Mesenchymal stem cell (in vitro differentiated cells and primary cell): ENCODE results near the gene EBLN2.

Experiments used
- DNase-seq: peaks from one replicate; pipeline ENCODE4 v3.0.0-alpha.2; 2013
- H2AFZ ChIP-seq: one replicate; pipeline ENCODE4 v1.6.1; 2013; ENCODE audit warnings: low read depth, mild to moderate bottlenecking, control low read depth, inconsistent platforms, low read length, moderate library complexity
- H2AK5ac ChIP-seq: 2 replicates; pipeline ENCODE4 v1.6.1; 2013; ENCODE audit warnings: low read length, moderate library complexity, mild to moderate bottlenecking, inconsistent platforms; ENCODE audit not compliant: severe bottlenecking
- H2BK120ac ChIP-seq: one replicate; pipeline ENCODE4 v1.6.1; 2013; ENCODE audit warnings: low read depth, mild to moderate bottlenecking, inconsistent platforms, low read length, moderate library complexity
- H2BK12ac ChIP-seq, 2 experiments: one replicate each; pipeline ENCODE4 v1.6.1; 2013; ENCODE audit warnings: inconsistent platforms in 2 of 2, low read length in 2 of 2, mild to moderate bottlenecking in 2 of 2, moderate library complexity in 2 of 2, control low read depth in 1 of 2
- H2BK15ac ChIP-seq: one replicate; pipeline ENCODE4 v1.6.1; 2013; ENCODE audit warnings: mild to moderate bottlenecking, low read depth, inconsistent platforms; ENCODE audit not compliant: poor library complexity, severe bottlenecking
- H2BK5ac ChIP-seq: 2 replicates; pipeline ENCODE4 v1.6.1; 2013; ENCODE audit warnings: low read depth, mild to moderate bottlenecking, low read length, control low read depth, inconsistent platforms; ENCODE audit not compliant: poor library complexity, severe bottlenecking
- H3K14ac ChIP-seq, 2 experiments: one replicate each; pipeline ENCODE4 v1.6.1; 2013; ENCODE audit warnings: inconsistent platforms in 2 of 2, low read length in 2 of 2, control low read depth in 1 of 2, mild to moderate bottlenecking in 1 of 2, moderate library complexity in 1 of 2
- H3K18ac ChIP-seq, 2 experiments: one replicate each; pipeline ENCODE4 v1.6.1; 2013; ENCODE audit warnings: inconsistent platforms in 2 of 2, low read length in 2 of 2, control low read depth in 1 of 2, low read depth in 1 of 2, mild to moderate bottlenecking in 1 of 2
- H3K23ac ChIP-seq, 2 experiments: one replicate each; pipeline ENCODE4 v1.6.1; 2013; ENCODE audit warnings: inconsistent platforms in 2 of 2, low read length in 2 of 2, mild to moderate bottlenecking in 2 of 2, moderate library complexity in 2 of 2, control low read depth in 1 of 2
- H3K27ac ChIP-seq: 2 replicates; pipeline ENCODE4 v1.5.1; 2013; ENCODE audit warnings: mild to moderate bottlenecking, moderate library complexity, low read length, control low read depth, inconsistent platforms; ENCODE audit not compliant: poor library complexity, severe bottlenecking
- H3K27me3 ChIP-seq, 2 experiments: 2 replicates each; pipeline versions ENCODE4 v1.6.1 to v1.7.0; 2013; ENCODE audit warnings: low read length in 2 of 2, mild to moderate bottlenecking in 2 of 2, moderate library complexity in 2 of 2, control low read depth in 1 of 2, inconsistent platforms in 1 of 2; ENCODE audit not compliant: control insufficient read depth in 1 of 2, insufficient read depth in 1 of 2
- H3K36me3 ChIP-seq, 2 experiments: 2 replicates each; pipeline versions ENCODE4 v1.6.1 to v1.7.0; 2013; ENCODE audit warnings: low read length in 2 of 2, control low read depth in 1 of 2, inconsistent platforms in 1 of 2, low read depth in 1 of 2, mild to moderate bottlenecking in 1 of 2; ENCODE audit not compliant: insufficient read depth in 2 of 2, control insufficient read depth in 1 of 2
- H3K4ac ChIP-seq, 2 experiments: one replicate each; pipeline ENCODE4 v1.6.1; 2013; ENCODE audit warnings: inconsistent platforms in 2 of 2, low read length in 2 of 2, mild to moderate bottlenecking in 2 of 2, moderate library complexity in 2 of 2, control low read depth in 1 of 2, low read depth in 1 of 2
- H3K4me1 ChIP-seq: 2 replicates; pipeline ENCODE4 v1.6.1; 2013; ENCODE audit warnings: low read depth, low read length, control low read depth; ENCODE audit not compliant: control insufficient read depth, insufficient read depth
- H3K4me2 ChIP-seq: 2 replicates; pipeline ENCODE4 v1.6.1; 2013; ENCODE audit warnings: low read length, mild to moderate bottlenecking, inconsistent platforms; ENCODE audit not compliant: poor library complexity, severe bottlenecking
- H3K4me3 ChIP-seq, 2 experiments: 2 replicates each; pipeline versions ENCODE4 v1.5.1 to v1.7.0; 2013; ENCODE audit warnings: low read length in 2 of 2, mild to moderate bottlenecking in 2 of 2, control low read depth in 1 of 2, low read depth in 1 of 2; ENCODE audit not compliant: insufficient read depth in 1 of 2
- H3K79me1 ChIP-seq: replicated peaks from 2 replicates; pipeline ENCODE4 v1.6.1; 2013; ENCODE audit warnings: mild to moderate bottlenecking, control low read depth, low read length, inconsistent platforms; ENCODE audit not compliant: poor library complexity, severe bottlenecking
- H3K9ac ChIP-seq: 2 replicates; pipeline ENCODE4 v1.7.0; 2013; ENCODE audit warnings: mild to moderate bottlenecking, low read length, moderate library complexity
- H3K9me3 ChIP-seq: 2 replicates; pipeline ENCODE4 v1.7.0; 2013; ENCODE audit warnings: mild to moderate bottlenecking, low read length; ENCODE audit not compliant: control insufficient read depth
- H4K8ac ChIP-seq: one replicate; pipeline ENCODE4 v1.6.1; 2013; ENCODE audit warnings: inconsistent platforms, mild to moderate bottlenecking, low read length, moderate library complexity
- H4K91ac ChIP-seq: one replicate; pipeline ENCODE4 v1.6.1; 2013; ENCODE audit warnings: mild to moderate bottlenecking, low read length, inconsistent platforms
- WGBS: methylation state at CpG from one replicate; pipeline ENCODE4 v1.1.7; 2013; ENCODE audit warnings: mixed read lengths; 5-methylcytosine and 5-hydroxymethylcytosine counted together

The EBLN2 gene

GRCh38 chr3:73069187-73069586, 7.7 kb downstream of the EBLN2 start:
- Histone ChIP-seq H3K14ac (no peak overlapping the region), H3K36me3 (peaks cover 0 to 35% of the 10 kb centered on the region in 2 experiments), H2AFZ (no peak overlapping the region), H4K8ac (no peak overlapping the region), H3K4me2 (no peak overlapping the region), H3K79me1 (peaks cover 1% of the 10 kb centered on the region), H3K9ac (no peak overlapping the region), H3K4me3 (no peak overlapping the region), H2BK120ac (no peak overlapping the region), H4K91ac (no peak overlapping the region), H2BK5ac (no peak overlapping the region), H2AK5ac (no peak overlapping the region), H3K27me3 (no peaks in the 10 kb centered on the region), H3K9me3 (no peaks in the 10 kb centered on the region), H3K18ac (no peak overlapping the region), H3K4ac (no peak overlapping the region), H3K27ac (no peak overlapping the region), H3K4me1 (peaks cover 2% of the 10 kb centered on the region), H2BK12ac (no peak overlapping the region), H2BK15ac (no peak overlapping the region), H3K23ac (no peak overlapping the region)
- DNase-seq, result no peak
- WGBS, result 100% methylated on average over 2 of the region's 5 CpGs

GRCh38 chr3:73069775-73070444, 8.5 kb downstream of the EBLN2 start:
- Histone ChIP-seq H3K36me3 (peaks cover 0 to 28% of the 10 kb centered on the region in 2 experiments), H2BK15ac (no peak overlapping the region), H2BK5ac (no peak overlapping the region), H2AFZ (no peak overlapping the region), H2AK5ac (no peak overlapping the region), H2BK12ac (no peak overlapping the region), H3K27me3 (no peaks in the 10 kb centered on the region), H4K8ac (no peak overlapping the region), H3K4me2 (no peak overlapping the region), H3K4ac (no peak overlapping the region), H3K4me3 (no peak overlapping the region), H3K14ac (no peak overlapping the region), H3K23ac (no peak overlapping the region), H3K27ac (no peak overlapping the region), H3K9me3 (no peaks in the 10 kb centered on the region), H3K79me1 (peaks cover 1% of the 10 kb centered on the region), H2BK120ac (no peak overlapping the region), H4K91ac (no peak overlapping the region), H3K9ac (no peak overlapping the region), H3K4me1 (peaks cover 2% of the 10 kb centered on the region), H3K18ac (no peak overlapping the region)
- no peak for DNase-seq
- WGBS, result 91% methylated on average over 11 of the region's 14 CpGs

- Histone ChIP-seq H3K27ac (peak overlapping the region; percentile 19), H3K18ac (peak overlapping the region in 1 of 2 experiments; percentile 32), H3K36me3 (peaks cover 0 to 17% of the 10 kb centered on the region in 2 experiments), H2BK15ac (no peak overlapping the region), H2AFZ (no peak overlapping the region), H3K4me2 (no peak overlapping the region), H3K4me1 (peaks cover 2% of the 10 kb centered on the region), H3K4ac (peak overlapping the region in 1 of 2 experiments; percentile 20), H3K9me3 (no peaks in the 10 kb centered on the region), H3K27me3 (no peaks in the 10 kb centered on the region), H2BK12ac (no peak overlapping the region), H3K14ac (no peak overlapping the region), H3K23ac (no peak overlapping the region), H3K9ac (peak overlapping the region; percentile 53), H4K8ac (peak overlapping the region; percentile 29), H4K91ac (no peak overlapping the region), H3K79me1 (peaks cover 1% of the 10 kb centered on the region), H2BK5ac (no peak overlapping the region), H2BK120ac (no peak overlapping the region), H2AK5ac (no peak overlapping the region), H3K4me3 (no peak overlapping the region)
- peak; percentile 75 for DNase-seq
- WGBS, result 54% methylated on average over 4 of the region's 6 CpGs
Measured at GRCh38 chr3:73070675-73071575, 9.5 kb downstream of the EBLN2 start.

- 100% methylated on average over 1 of the region's 1 CpG for WGBS
- H3K4me1 ChIP-seq, result peaks cover 2% of the 10 kb centered on the region
- no peaks in the 10 kb centered on the region for H3K27me3 ChIP-seq
- H2BK5ac ChIP-seq, result no peak overlapping the region
- no peak overlapping the region for H2BK15ac ChIP-seq
- H3K23ac ChIP-seq, result no peak overlapping the region
- no peak overlapping the region for H3K4me2 ChIP-seq
- H3K18ac ChIP-seq, result no peak overlapping the region
- H2AFZ ChIP-seq, result no peak overlapping the region
- DNase-seq, result no peak
- no peak overlapping the region for H2AK5ac ChIP-seq
- H2BK12ac ChIP-seq, result no peak overlapping the region
- H3K27ac ChIP-seq, result no peak overlapping the region
- peaks cover 1% of the 10 kb centered on the region for H3K79me1 ChIP-seq
- H3K4me3 ChIP-seq, result no peak overlapping the region
- H3K4ac ChIP-seq, result no peak overlapping the region
- no peak overlapping the region for H2BK120ac ChIP-seq
- H3K9me3 ChIP-seq, result no peaks in the 10 kb centered on the region
- H3K36me3 ChIP-seq, result peaks cover 0 to 10% of the 10 kb centered on the region in 2 experiments
- no peak overlapping the region for H3K14ac ChIP-seq
- H4K91ac ChIP-seq, result no peak overlapping the region
- no peak overlapping the region for H3K9ac ChIP-seq
- no peak overlapping the region for H4K8ac ChIP-seq
Measured at GRCh38 chr3:73071952-73072351, 10.5 kb downstream of the EBLN2 start.
